SW 1271 (cell line): ENCODE measurements around the gene CNOT1.
A peak's percentile ranks its signal among the peaks of the same experiment; 100 is the strongest.
"Not testable (repeated sequence)": the region's sequence is repeated elsewhere in the genome, so short reads cannot be mapped to it uniquely, and the experiment has no call there.

Experiments
- DNase-seq, 2 experiments: peaks; one replicate each; lab custom pipeline; 2025; lab: John Stamatoyannopoulos, UW

CNOT1 gene

DNA sequence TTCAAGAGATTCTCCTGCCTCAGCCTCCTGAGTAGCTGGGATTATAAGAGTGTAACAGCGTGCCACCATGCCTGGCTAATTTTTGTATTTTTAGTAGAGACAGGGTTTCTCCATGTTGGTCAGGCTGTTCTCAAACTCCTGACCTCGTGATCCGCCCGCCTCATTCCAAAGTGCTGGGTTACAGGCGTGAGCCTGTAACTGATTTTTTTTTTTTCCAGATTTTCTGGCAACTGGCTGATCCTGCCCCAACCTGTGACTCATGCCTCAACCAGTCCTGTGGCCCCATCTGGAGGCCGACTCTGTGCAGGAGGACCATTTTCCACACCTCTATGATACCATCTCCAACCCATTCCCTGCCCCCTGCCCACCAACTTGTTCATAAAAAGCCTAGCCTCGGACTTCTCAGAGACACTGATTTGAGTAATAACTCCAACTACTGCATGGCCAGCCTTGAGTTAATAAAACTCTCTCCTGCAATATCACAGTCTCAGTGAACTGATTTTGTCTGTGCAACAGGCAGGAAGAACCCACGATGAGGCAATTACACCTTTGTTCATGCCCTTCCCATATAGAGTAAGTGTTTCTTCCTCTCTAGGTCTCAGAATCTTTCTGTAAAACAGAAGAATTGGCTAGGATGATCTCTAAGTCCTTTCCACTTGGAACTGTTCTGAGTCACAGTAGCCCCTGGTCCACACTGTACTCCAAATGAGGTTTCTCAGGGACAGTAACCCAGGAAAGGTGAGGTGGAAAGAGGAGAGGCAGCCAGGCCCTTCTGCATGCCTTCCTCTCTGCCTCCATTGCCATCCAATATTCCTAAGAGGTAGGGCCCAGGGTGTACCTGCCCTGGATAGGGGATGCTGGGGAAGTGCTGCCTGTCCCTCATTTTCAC, 8.8 kb upstream of the CNOT1 start:
- peak in 1 of 2 experiments; percentile 6 for DNase-seq

GRCh38 chr16:58637021-58637420, 7.4 kb upstream of the CNOT1 start:
- DNase-seq: not testable (repeated sequence)

GRCh38 chr16:58636466-58636865, 6.8 kb upstream of the CNOT1 start:
- DNase-seq: no peak

DNA sequence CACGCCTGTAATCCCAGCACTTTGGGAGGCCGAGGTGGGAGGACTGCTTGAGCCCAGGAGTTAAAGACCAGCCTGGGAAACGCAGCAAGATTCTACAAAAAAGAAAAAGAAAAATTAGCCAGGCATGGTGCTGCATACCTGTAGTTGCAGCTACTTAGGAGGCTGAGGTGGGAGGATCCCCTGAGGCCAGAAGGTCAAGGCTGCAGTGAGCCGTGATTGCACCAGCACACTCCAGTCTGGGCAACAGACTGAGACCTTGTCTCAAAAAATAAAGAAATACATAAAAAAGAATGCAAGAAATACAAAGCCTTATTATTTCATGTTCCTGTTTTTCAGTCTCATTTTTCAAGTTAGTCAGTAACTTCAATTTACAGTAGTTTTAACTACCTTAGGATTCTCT, 5.9 kb upstream of the CNOT1 start:
- DNase-seq: no peak

DNA sequence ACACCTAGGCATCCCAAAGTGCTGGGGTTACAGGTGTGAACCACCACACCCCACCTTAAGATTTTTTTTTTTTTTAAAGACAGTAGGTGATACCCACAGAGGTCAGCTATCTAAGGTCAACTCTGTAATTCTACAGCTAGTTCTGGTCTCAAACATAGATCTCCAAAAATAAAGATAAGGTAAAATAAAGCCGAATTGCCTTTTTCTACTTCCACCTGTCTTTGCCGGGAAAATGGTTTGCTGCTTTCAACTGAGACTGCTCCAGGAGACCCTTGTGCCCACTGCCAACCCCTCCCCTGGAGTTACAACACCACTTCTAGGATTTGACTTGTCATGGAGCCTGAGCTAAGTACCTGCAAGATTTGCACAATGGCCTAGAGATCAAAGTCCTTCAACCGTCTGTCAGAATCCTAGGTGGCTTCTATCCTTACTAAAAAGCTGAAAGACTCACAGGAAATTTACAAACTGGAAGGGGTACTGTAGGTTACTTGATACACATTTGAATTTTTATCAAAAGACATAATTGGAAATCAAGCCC, 4.7 kb upstream of the CNOT1 start:
- no peak for DNase-seq

DNA sequence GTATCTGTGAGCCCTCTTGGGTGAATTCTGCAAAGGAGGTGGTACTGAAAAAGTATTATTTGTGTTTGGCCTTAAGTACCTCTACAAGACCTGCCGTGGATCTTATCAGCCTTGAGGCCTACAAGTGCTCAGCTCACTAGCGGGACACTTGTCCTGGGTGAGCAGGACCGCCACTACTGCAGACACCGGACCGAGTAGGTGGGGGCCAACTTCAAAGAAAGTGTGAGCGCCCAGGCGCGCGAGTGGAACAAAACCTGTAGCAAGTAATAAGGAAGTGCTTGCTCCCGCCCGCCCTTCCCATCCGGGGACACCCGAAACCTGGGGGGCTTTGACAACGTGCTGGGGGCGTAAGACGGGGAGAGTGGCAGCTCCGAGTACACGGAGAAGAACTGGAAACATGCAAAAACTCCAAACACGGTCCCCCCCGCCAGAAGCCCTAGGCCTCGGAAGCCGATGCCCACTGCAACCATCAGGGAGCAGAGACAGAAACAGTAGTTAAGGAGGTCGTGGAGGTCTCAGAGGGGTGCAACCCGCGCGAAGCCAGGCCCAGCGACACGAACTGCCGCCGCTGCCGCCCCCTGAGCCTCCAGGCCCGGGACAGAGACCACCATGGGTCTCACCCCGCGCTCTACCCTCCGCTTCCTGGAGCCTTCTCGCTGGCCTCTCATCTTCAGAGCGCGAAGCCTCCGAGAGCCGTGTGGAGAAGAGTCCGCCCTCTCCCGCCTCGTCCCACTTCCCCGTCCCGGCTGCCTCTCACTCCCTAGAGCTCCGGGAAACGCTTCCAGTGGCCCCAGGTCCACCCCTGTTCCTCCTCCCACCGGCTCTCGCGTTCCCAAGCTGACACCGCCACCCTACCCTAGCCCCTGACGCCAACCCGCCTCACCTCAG, 537 bp downstream of the CNOT1 start:
- peak in 1 of 2 experiments; percentile 39 for DNase-seq

- DNase-seq: no peak
Measured at GRCh38 chr16:58624209-58624608, 5.4 kb downstream of the CNOT1 start.

GRCh38 chr16:58620396-58620795, 9.2 kb downstream of the CNOT1 start:
- no peak for DNase-seq

DNA sequence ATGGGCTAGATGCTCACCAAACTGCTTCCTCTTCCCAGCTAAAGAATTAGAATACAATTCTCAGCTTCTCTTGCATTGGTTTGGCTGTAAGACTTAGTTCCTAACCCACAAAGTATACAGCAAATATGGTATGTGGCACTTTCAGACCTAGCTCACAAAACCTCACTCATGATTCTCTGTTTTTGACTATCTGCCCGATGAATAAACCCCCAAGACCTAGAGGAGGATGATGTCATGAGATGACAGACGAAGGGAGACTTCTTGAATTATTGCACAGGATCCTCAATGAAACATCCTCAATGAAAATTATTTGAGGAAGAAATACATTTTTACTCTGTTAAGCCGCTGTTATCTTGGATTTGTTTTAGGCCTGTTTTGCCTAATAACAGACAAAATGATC, 14.3 kb downstream of the CNOT1 start:
- no peak for DNase-seq

GRCh38 chr16:58614860-58615259, 14.8 kb downstream of the CNOT1 start:
- DNase-seq: no peak

- DNase-seq: no peak
Measured at GRCh38 chr16:58614212-58614611, 15.4 kb downstream of the CNOT1 start.

DNA sequence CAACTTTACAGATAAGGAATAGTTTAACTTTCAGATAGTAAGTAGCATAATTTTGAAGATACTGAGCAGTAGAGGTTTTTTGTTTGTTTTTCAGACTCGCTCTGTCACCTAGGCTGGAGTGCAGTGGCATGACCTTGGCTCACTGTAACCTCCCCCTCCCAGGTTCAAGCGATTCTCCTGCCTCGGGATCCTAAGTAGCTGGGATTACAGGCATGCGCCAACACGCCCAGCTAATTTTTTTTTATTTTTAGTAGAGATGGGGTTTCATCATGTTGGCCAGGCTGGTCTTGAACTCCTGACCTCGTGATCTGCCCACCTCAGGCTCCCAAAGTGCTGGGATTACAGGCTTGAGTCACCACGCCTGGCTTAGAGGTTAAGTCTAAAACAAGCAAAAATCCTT, 16.7 kb downstream of the CNOT1 start:
- DNase-seq: not testable (repeated sequence)

DNA sequence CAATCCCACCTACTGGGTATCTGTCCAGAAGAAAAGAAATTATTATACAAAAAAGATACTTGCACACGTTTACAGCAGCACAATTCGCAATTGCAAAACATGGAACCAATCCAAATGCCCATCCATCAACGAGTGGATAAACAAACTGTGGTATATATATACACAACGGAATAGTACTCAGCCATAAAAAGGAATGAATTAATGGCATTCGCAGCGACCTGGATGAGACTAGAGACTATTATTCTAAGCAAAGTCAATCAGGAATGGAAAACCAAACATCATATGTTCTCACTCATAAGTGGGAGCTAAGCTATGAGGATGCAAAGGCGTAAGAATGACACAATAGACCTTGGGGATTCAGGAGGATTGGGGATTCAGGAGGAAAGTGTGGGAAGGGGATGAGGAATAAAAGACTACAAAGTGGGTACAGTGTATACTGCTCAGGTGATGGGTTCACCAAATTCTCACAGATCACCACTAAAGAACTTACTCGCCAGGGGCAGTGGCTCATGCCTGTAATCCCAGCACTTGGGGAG, 21.0 kb downstream of the CNOT1 start:
- DNase-seq: no peak

- DNase-seq: no peak
Measured at GRCh38 chr16:58605562-58605961, 24.1 kb downstream of the CNOT1 start.

DNA sequence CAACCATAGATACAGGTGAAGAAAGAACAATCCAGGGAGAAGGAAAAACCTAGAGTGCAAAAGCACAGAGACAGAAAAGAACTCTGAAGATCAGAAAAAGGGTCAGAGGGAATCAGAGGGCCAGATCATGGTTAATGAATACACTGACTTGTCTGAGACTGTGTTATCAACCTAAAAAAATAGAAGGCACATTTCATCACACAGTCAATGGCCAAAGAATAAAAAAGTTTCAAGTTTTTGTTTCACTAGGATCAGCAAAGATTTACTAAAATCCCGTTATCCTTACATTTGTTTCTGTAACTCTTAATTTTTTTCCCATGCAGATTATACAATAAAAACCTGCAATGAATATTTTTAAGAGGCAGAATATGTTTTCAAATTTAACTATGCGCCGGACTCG, 38.5 kb downstream of the CNOT1 start:
- DNase-seq: no peak

DNA sequence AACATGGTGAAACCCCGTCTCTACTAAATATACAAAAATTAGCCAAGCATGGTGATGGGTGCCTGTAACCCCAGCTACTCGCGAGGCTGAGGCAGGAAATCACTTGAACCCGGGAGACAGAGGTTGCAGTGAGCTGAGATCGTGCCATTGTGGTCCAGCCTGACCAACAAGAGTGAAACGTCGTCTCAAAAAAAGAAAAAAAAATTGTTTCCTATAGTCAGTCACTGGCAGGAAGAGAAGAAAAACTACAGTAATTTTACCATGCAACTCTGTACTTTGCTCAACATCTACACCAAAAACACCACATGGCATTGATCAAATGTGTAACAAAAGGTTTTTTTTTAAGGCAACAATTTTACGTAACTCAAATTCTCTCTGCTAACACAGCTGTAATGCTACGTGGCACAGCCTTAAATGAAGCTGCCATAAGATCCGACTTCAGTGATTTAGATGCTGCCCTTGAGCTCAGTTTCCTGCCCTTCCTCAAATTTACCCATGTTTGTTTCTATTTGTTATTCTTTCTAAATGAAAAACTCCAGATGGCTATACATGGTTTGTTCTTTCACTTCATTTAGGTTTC, 40.2 kb downstream of the CNOT1 start:
- DNase-seq: no peak

GRCh38 chr16:58588406-58588805, 41.2 kb downstream of the CNOT1 start:
- no peak for DNase-seq

- DNase-seq: no peak
Measured at GRCh38 chr16:58586340-58587030, 43.1 kb downstream of the CNOT1 start.

GRCh38 chr16:58584831-58585505, 44.7 kb downstream of the CNOT1 start:
- DNase-seq: no peak

- no peak for DNase-seq
Measured at GRCh38 chr16:58582971-58583765, 46.5 kb downstream of the CNOT1 start.
